Stimulated activated CD8-positive, alpha-beta memory T cell treated with anti-CD3 and anti-CD28 coated beads, Interleukin-2, amount 100 ng/mL, for 48 hours (primary cell): ENCODE results near the gene MEF2C.

Experiments used
- DNase-seq, 2 donors: peaks; one replicate each; pipeline ENCODE4 v3.0.0-alpha.2; 2020; ENCODE audit warnings: low read depth in 2 of 2

Gene MEF2C

GRCh38 chr5:88718736-88719135 is 164.2 kb downstream of the MEF2C start:
- no peak for DNase-seq

- no peak for DNase-seq
These were observed 166.9 kb downstream of the MEF2C start for GRCh38 chr5:88716101-88716500.

- DNase-seq = no peak
These were observed 167.5 kb downstream of the MEF2C start for GRCh38 chr5:88715503-88715902.

GRCh38 chr5:88713818-88714217 is 169.2 kb downstream of the MEF2C start:
- no peak for DNase-seq

GRCh38 chr5:88708682-88709398 is 174.1 kb downstream of the MEF2C start:
- no peak for DNase-seq

GRCh38 chr5:88708021-88708420 is 175.0 kb downstream of the MEF2C start:
- no peak for DNase-seq

GRCh38 chr5:88707216-88707965 is 175.6 kb downstream of the MEF2C start:
- DNase-seq = no peak

- no peak for DNase-seq
These were observed 180.7 kb downstream of the MEF2C start for GRCh38 chr5:88702332-88702731.

- DNase-seq = no peak
These were observed 182.9 kb downstream of the MEF2C start for GRCh38 chr5:88700121-88700520.

- no peak for DNase-seq
These were observed 184.7 kb downstream of the MEF2C start for GRCh38 chr5:88698290-88698689.

GRCh38 chr5:88696466-88696865 is 186.5 kb downstream of the MEF2C start:
- DNase-seq = no peak

- no peak for DNase-seq
These were observed 187.1 kb downstream of the MEF2C start for GRCh38 chr5:88695931-88696330.

GRCh38 chr5:88695232-88695631 is 187.8 kb downstream of the MEF2C start:
- DNase-seq = no peak

GRCh38 chr5:88694023-88694679 is 188.8 kb downstream of the MEF2C start:
- DNase-seq = no peak

- no peak for DNase-seq
These were observed 189.7 kb downstream of the MEF2C start for GRCh38 chr5:88693071-88693932.

GRCh38 chr5:88691945-88692868 is 190.8 kb downstream of the MEF2C start:
- DNase-seq = no peak

- DNase-seq = no peak
These were observed 191.8 kb downstream of the MEF2C start for GRCh38 chr5:88691230-88691582.

- DNase-seq = peak in 1 of 2 donors; percentile 42
These were observed 192.4 kb downstream of the MEF2C start for GRCh38 chr5:88690409-88691229.

GRCh38 chr5:88689668-88690408 is 193.1 kb downstream of the MEF2C start:
- DNase-seq = no peak
